Measurements from ENCODE around the gene SH2D3A. TPM values are rescaled to one million over a fixed set of nuclear protein-coding genes. Genes with fewer than 3 reads are reported as not detected.
A peak's percentile ranks its signal among the peaks of the same experiment; 100 is the strongest.

The SH2D3A gene
- total and polyA plus RNA-seq, 5 donors from 2014 or later: 19.5 to 46.2 (median 23.6) TPM

DNA sequence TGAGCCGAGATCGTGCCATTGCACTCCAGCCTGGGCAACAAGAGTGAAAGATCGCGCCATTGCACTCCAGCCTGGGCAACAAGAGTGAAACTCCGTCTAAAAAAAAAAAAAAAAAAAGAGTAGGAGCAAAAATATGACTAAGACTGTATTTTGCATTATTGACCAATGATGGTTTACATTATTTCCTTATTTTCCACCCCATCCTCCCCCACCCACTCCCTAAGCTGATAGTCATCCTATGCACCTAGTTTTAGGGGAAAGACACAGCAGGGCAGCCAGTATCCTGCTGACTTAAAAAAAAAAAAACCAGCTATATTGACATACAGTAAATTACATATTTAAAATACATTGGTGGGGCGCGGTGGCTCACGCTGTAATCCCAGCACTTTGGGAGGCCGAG, 30.4 kb upstream of the SH2D3A start:
- Mint-ChIP-seq H3K27me3 (no peaks in the 10 kb centered on the region), H3K4me1 (peaks cover 19 to 85% (median 52%) of the 10 kb centered on the region in 4 donors), H3K27ac (peak overlapping the region; percentile 36 to 83 (median 68)), H3K36me3 (peaks cover 28% of the 10 kb centered on the region), H3K9me3 (peaks cover 0 to 5% (median 0%) of the 10 kb centered on the region in 7 donors), H3K4me3 (peak overlapping the region in 2 of 4 donors; percentile 5 to 76)
- ATAC-seq (ENCODE audit: low read depth in 2 of 2) (no peak), DNase-seq (no peak)
- Histone ChIP-seq H3K4me3 (ENCODE audit: low read depth, low read length) (no peak overlapping the region), H3K9me3 (ENCODE audit: control insufficient read depth in 2 of 2, low read length in 2 of 2) (no peaks in the 10 kb centered on the region), H3K27ac (ENCODE audit: insufficient read depth, low read length, poor library complexity, severe bottlenecking) (no peak overlapping the region), H3K36me3 (ENCODE audit: control insufficient read depth, insufficient read depth, low read length) (peaks cover 10% of the 10 kb centered on the region), H3K4me1 (ENCODE audit: control insufficient read depth, insufficient read depth, low read length, poor library complexity, severe bottlenecking) (peaks cover 43% of the 10 kb centered on the region), H3K27me3 (ENCODE audit: control insufficient read depth, insufficient read depth, low read length) (no peaks in the 10 kb centered on the region)

DNA sequence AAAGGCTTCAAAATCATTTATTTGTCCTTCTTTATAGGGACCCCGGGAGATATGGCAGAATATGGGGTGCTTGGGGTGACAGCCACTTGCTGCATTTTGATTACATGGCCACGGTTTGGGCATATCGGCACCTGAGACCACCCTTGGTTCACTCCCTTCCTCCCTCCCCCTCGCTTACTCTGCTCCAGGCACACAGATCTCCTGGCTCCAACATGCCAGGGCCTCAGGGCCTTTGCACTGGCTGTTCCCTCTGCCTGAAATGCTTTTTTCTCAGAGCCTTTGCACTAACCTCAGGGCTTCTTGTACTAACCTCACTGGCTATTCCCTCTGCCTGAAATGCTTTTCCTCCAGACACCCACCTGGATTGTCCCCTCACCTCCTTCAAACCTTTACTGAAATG, 29.0 kb upstream of the SH2D3A start:
- Histone ChIP-seq H3K9me3 (ENCODE audit: control insufficient read depth in 2 of 2, low read length in 2 of 2) (no peaks in the 10 kb centered on the region), H3K27me3 (ENCODE audit: control insufficient read depth, insufficient read depth, low read length) (no peaks in the 10 kb centered on the region), H3K4me3 (ENCODE audit: low read depth, low read length) (no peak overlapping the region), H3K4me1 (ENCODE audit: control insufficient read depth, insufficient read depth, low read length, poor library complexity, severe bottlenecking) (peaks cover 31% of the 10 kb centered on the region), H3K36me3 (ENCODE audit: control insufficient read depth, insufficient read depth, low read length) (peaks cover 10% of the 10 kb centered on the region), H3K27ac (ENCODE audit: insufficient read depth, low read length, poor library complexity, severe bottlenecking) (no peak overlapping the region)
- H3K4me3 Mint-ChIP-seq: peak overlapping the region in 1 of 4 donors; percentile 49
- H3K36me3 Mint-ChIP-seq: peaks cover 39% of the 10 kb centered on the region
- H3K27me3 Mint-ChIP-seq: no peaks in the 10 kb centered on the region
- peaks cover 16 to 86% (median 57%) of the 10 kb centered on the region in 4 donors for H3K4me1 Mint-ChIP-seq
- ATAC-seq (ENCODE audit: low read depth in 2 of 2) (no peak), DNase-seq (no peak)
- peak overlapping the region in 2 of 3 donors; percentile 72 to 89 for H3K27ac Mint-ChIP-seq
- peaks cover 0 to 5% (median 0%) of the 10 kb centered on the region in 7 donors for H3K9me3 Mint-ChIP-seq

DNA sequence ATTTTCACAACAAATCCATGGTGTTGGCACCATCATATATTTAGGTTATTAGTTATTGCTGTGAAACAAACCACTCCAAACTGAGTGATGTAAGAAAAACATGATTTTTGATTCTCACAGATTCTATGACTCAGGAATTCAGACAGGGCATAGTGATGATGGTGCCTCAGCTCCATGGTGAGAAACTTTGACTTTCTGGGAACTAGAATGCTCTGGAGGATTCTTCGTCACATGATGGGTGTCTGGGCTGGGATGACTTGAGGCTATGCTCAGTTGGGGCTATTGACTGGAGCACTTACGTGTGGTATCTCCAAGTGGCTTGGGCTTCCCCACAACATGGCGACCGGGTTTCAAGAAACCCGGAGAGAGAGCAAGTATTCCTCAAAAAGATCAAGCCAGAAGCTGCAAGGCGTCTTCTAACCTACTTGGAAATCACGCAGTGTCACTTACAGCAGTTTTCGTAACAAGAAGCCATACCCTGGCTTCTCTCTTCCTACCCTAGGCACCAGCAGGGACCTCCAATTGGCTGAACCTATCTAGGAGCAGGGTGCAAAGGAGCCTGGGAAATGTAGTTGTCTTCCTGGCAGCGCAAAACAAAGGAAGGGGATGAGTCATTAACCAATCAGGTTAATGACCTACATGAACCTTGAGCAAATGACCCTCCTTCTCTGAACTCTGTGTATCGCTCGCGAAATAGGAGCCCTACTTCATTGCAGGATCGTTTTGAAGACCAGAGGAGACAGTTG, 27.6 kb upstream of the SH2D3A start:
- Mint-ChIP-seq H3K27ac (peak overlapping the region in 1 of 3 donors; percentile 47), H3K4me3 (peak overlapping the region in 1 of 4 donors; percentile 10), H3K36me3 (peaks cover 41% of the 10 kb centered on the region), H3K9me3 (peaks cover 0 to 5% (median 0%) of the 10 kb centered on the region in 7 donors), H3K27me3 (no peaks in the 10 kb centered on the region), H3K4me1 (peaks cover 10 to 86% (median 55%) of the 10 kb centered on the region in 4 donors)
- no peaks in the 10 kb centered on the region for H3K9me3 ChIP-seq (ENCODE audit: control insufficient read depth in 2 of 2, low read length in 2 of 2)
- H3K4me1 ChIP-seq (ENCODE audit: control insufficient read depth, insufficient read depth, low read length, poor library complexity, severe bottlenecking): peaks cover 23% of the 10 kb centered on the region
- H3K27me3 ChIP-seq (ENCODE audit: control insufficient read depth, insufficient read depth, low read length): no peaks in the 10 kb centered on the region
- ATAC-seq (ENCODE audit: low read depth in 2 of 2) (no peak), DNase-seq (no peak)
- H3K36me3 ChIP-seq (ENCODE audit: control insufficient read depth, insufficient read depth, low read length): peaks cover 22% of the 10 kb centered on the region
- H3K4me3 ChIP-seq (ENCODE audit: low read depth, low read length): no peak overlapping the region
- no peak overlapping the region for H3K27ac ChIP-seq (ENCODE audit: insufficient read depth, low read length, poor library complexity, severe bottlenecking)

- peak overlapping the region in 2 of 4 donors; percentile 10 to 39 for H3K4me3 Mint-ChIP-seq
- H3K27ac Mint-ChIP-seq: peak overlapping the region in 2 of 3 donors; percentile 47 to 55
- H3K4me1 Mint-ChIP-seq: peaks cover 10 to 82% (median 49%) of the 10 kb centered on the region in 4 donors
- H3K27me3 Mint-ChIP-seq: no peaks in the 10 kb centered on the region
- Histone ChIP-seq H3K9me3 (ENCODE audit: control insufficient read depth in 2 of 2, low read length in 2 of 2) (no peaks in the 10 kb centered on the region), H3K27me3 (ENCODE audit: control insufficient read depth, insufficient read depth, low read length) (no peaks in the 10 kb centered on the region), H3K4me1 (ENCODE audit: control insufficient read depth, insufficient read depth, low read length, poor library complexity, severe bottlenecking) (peaks cover 16% of the 10 kb centered on the region), H3K27ac (ENCODE audit: insufficient read depth, low read length, poor library complexity, severe bottlenecking) (no peak overlapping the region), H3K36me3 (ENCODE audit: control insufficient read depth, insufficient read depth, low read length) (peaks cover 22% of the 10 kb centered on the region), H3K4me3 (ENCODE audit: low read depth, low read length) (no peak overlapping the region)
- H3K36me3 Mint-ChIP-seq: peaks cover 45% of the 10 kb centered on the region
- DNase-seq (no peak), ATAC-seq (ENCODE audit: low read depth in 2 of 2) (no peak)
- peaks cover 0 to 5% (median 0%) of the 10 kb centered on the region in 7 donors for H3K9me3 Mint-ChIP-seq
Measured at GRCh38 chr19:6793973-6794372, 26.7 kb upstream of the SH2D3A start.

DNA sequence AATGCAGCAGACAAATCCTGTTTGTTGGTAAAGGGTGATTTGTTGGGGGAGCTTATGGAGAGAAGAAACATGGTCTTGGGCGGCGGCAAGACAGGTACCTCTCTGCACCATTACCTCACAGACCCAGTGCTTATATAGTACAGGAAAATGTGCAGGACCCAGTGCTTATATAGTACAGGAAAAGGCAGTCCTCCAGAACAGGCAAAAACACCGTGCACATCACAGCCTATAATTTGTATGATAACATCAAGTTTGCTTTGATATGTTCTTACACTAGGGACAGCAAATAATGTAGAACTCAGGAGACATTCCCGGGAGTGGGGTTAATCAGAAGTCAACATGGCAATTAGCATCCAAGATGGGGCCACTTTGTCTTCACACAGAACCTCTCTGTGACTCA, 26.2 kb upstream of the SH2D3A start:
- Mint-ChIP-seq H3K4me1 (peaks cover 10 to 83% (median 53%) of the 10 kb centered on the region in 4 donors), H3K4me3 (no peak overlapping the region), H3K36me3 (peaks cover 45% of the 10 kb centered on the region), H3K9me3 (peaks cover 0 to 5% (median 0%) of the 10 kb centered on the region in 7 donors), H3K27ac (peak overlapping the region in 2 of 3 donors; percentile 4 to 47), H3K27me3 (no peaks in the 10 kb centered on the region)
- no peak overlapping the region for H3K4me3 ChIP-seq (ENCODE audit: low read depth, low read length)
- H3K27ac ChIP-seq (ENCODE audit: insufficient read depth, low read length, poor library complexity, severe bottlenecking): no peak overlapping the region
- DNase-seq (no peak), ATAC-seq (ENCODE audit: low read depth in 2 of 2) (no peak)
- H3K36me3 ChIP-seq (ENCODE audit: control insufficient read depth, insufficient read depth, low read length): peaks cover 22% of the 10 kb centered on the region
- H3K9me3 ChIP-seq (ENCODE audit: control insufficient read depth in 2 of 2, low read length in 2 of 2): no peaks in the 10 kb centered on the region
- no peaks in the 10 kb centered on the region for H3K27me3 ChIP-seq (ENCODE audit: control insufficient read depth, insufficient read depth, low read length)
- peaks cover 13% of the 10 kb centered on the region for H3K4me1 ChIP-seq (ENCODE audit: control insufficient read depth, insufficient read depth, low read length, poor library complexity, severe bottlenecking)

- Histone ChIP-seq H3K9me3 (ENCODE audit: control insufficient read depth in 2 of 2, low read length in 2 of 2) (no peaks in the 10 kb centered on the region), H3K27me3 (ENCODE audit: control insufficient read depth, insufficient read depth, low read length) (no peaks in the 10 kb centered on the region), H3K4me1 (ENCODE audit: control insufficient read depth, insufficient read depth, low read length, poor library complexity, severe bottlenecking) (peaks cover 9% of the 10 kb centered on the region), H3K27ac (ENCODE audit: insufficient read depth, low read length, poor library complexity, severe bottlenecking) (no peak overlapping the region), H3K36me3 (ENCODE audit: control insufficient read depth, insufficient read depth, low read length) (peaks cover 19% of the 10 kb centered on the region), H3K4me3 (ENCODE audit: low read depth, low read length) (no peak overlapping the region)
- Mint-ChIP-seq H3K4me1 (peaks cover 5 to 74% (median 44%) of the 10 kb centered on the region in 4 donors), H3K9me3 (peaks cover 0 to 3% (median 0%) of the 10 kb centered on the region in 7 donors), H3K27me3 (no peaks in the 10 kb centered on the region), H3K36me3 (peaks cover 43% of the 10 kb centered on the region), H3K27ac (peak overlapping the region in 2 of 3 donors; percentile 65 to 82), H3K4me3 (peak overlapping the region in 2 of 4 donors; percentile 25 to 33)
- DNase-seq (no peak), ATAC-seq (ENCODE audit: low read depth in 2 of 2) (no peak)
Measured at GRCh38 chr19:6791237-6791636, 24.0 kb upstream of the SH2D3A start.

GRCh38 chr19:6790194-6791128, 23.2 kb upstream of the SH2D3A start:
- Histone ChIP-seq H3K27ac (ENCODE audit: insufficient read depth, low read length, poor library complexity, severe bottlenecking) (no peak overlapping the region), H3K36me3 (ENCODE audit: control insufficient read depth, insufficient read depth, low read length) (peaks cover 23% of the 10 kb centered on the region), H3K4me1 (ENCODE audit: control insufficient read depth, insufficient read depth, low read length, poor library complexity, severe bottlenecking) (peaks cover 7% of the 10 kb centered on the region), H3K27me3 (ENCODE audit: control insufficient read depth, insufficient read depth, low read length) (no peaks in the 10 kb centered on the region), H3K9me3 (ENCODE audit: control insufficient read depth in 2 of 2, low read length in 2 of 2) (no peaks in the 10 kb centered on the region), H3K4me3 (ENCODE audit: low read depth, low read length) (no peak overlapping the region)
- peak overlapping the region; percentile 18 to 82 (median 76) for H3K27ac Mint-ChIP-seq
- H3K9me3 Mint-ChIP-seq: peaks cover 0 to 3% (median 0%) of the 10 kb centered on the region in 7 donors
- H3K4me1 Mint-ChIP-seq: peaks cover 0 to 73% (median 39%) of the 10 kb centered on the region in 4 donors
- peak overlapping the region in 2 of 4 donors; percentile 22 to 25 for H3K4me3 Mint-ChIP-seq
- no peak for DNase-seq
- H3K36me3 Mint-ChIP-seq: peaks cover 43% of the 10 kb centered on the region
- no peaks in the 10 kb centered on the region for H3K27me3 Mint-ChIP-seq
- no peak for ATAC-seq (ENCODE audit: low read depth in 2 of 2)
